GM19025 (cell line): Measurements from ENCODE around the gene MIPEP.
A peak's percentile ranks its signal among the peaks of the same experiment; 100 is the strongest.

ENCODE experiments used
- ATAC-seq: cut with Tn5 transposase; IDR thresholded peaks from one replicate; pipeline ENCODE4 v1.9.1; 2021; ENCODE audit warnings: mild to moderate bottlenecking, low read depth, moderate library complexity; ENCODE audit not compliant: unreplicated experiment

The MIPEP gene

DNA sequence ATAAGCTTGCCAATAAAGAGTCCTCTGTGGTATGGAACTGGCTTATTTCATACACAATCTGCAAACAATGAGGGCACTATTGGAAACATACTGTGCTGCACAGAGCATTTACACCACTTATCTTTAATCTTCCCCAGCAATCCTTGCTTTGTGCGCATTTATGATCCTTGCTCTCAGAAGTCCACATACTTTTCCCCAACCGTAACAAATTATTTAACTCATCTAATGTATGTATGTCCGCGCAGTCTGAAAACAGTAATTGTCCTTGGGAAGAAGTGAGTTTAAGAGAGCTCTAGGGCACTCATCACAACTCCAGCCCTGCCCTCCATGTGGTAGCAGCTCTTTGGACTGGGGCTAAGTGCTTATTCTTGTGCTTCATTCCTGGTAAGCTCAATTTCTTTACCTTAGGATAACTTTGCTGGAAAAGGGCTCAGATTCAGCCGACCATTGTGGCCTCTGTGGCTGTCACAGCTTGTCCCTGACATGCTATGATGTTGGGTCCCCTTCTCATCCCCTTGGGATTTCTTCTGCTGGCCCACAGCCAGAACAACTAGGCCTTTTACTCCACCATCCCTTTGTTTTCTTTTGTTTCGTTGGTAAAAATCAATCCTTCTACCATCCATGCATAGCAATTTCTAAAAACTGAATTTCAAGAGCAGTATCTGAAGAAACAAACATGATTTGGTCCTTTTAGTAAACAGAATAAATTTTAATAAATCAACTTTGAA, 166.3 kb downstream of the MIPEP start:
- ATAC-seq, result no peak

DNA sequence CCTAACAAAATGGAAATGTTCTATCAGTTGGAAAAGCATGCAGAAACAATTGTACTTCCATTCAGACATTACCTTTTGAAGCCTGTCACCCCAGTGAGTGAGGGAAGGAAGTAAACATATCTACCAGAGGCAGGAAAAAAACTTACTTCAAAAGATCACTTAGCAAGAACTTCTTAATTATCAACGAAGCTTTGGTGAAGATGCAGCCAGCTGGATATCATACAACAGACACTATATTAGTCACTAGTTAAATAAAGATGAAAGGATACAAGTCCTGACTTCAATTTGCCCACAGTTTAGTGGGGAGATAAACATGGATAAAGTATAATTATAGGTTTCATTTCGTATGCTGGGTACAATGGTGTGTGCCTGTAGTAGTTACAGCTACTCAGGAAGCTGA, 170.2 kb downstream of the MIPEP start:
- no peak for ATAC-seq

DNA sequence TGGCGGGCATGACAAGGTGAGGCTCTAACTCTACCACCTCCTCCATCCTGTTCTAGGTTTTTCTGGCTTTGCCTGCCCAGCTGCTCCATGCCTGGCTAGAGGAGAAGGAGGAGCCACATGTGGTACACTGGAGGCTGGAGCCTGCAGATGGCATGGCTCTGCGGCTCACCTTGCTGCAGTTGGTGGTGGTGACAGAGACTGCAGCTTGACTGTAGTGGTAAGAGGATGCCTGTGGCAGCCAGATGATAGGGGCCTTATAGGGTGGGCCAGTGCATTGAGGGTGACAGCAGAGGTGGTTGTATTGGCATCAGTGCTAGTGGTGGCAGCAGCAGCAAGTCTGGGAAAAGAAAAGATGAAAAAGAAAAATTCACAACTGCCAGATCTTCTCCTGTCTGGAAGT, 172.8 kb downstream of the MIPEP start:
- ATAC-seq, result no peak

DNA sequence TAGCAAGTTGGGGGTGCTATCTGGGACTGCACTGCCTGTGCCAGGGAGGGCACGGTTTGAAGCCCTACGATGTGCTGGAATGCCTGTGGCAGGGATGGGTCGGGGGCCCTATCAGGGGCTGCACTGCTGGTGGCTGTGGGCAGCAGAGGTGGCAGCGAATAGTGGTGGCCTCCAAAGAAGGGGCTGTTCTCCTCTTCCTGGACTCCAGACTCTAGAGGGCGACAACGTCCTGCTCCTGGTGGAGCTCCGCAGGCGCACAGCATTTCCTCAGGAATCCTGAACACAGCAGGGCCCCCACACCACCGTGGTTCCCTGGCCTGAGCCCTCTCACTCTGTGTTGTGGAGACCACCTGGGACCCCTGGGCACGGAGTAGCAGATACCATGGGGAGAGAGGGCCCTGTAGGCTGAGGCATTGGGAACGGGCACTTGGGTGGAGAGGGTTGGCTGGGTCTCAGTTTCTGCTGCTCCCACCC, 173.4 kb downstream of the MIPEP start:
- no peak for ATAC-seq

DNA sequence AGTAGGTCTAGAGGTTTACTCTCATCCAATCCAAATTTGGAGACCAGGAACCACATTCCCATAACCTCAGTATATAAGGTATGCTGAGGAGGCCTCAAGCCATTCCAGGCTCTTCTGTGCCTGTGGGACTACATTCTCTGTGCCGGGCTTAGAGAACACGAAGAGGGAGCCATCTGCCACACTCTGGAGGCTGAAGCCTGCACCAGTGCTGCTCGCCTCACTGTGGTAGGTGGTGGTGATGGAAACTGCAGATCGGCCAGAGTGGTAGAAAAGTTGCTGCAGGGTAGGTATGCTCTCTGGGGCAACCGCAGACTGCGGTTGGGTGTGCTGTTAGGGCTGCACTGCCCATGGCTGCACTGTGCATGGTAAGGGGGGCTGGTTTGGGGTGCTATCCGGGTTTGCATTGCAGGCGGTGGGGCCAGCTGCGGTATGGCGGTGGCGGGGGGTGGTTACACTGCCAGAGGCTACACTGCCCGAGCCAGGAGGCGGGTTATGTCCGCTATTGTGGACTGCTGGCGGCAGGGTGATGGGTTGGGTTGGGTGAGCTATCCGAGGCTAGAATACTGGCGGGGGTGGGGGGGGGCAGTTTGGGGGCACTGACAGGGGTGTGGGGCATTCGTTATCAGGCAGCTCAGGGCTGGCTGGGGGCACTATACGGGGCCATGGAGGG, 174.0 kb downstream of the MIPEP start:
- ATAC-seq, result no peak

DNA sequence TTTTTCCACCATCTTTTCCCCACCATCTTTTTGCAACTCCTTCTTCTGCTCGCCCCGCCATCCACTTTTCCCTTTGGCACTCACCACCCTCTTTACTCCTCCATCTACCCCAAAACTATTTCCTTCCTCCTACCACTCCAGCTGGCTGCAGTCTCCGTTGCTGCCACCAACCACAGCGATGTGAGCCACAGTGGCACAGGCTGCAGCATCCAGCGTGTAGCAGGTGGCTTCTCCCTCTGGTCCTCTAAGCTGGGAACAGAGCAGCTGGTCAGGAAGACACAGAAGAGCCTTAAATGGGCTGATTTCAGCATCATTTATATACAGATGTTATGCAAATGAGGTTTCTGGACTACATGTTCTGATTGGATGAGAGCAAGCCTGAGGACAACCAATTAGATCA, 174.5 kb downstream of the MIPEP start:
- no peak for ATAC-seq

DNA sequence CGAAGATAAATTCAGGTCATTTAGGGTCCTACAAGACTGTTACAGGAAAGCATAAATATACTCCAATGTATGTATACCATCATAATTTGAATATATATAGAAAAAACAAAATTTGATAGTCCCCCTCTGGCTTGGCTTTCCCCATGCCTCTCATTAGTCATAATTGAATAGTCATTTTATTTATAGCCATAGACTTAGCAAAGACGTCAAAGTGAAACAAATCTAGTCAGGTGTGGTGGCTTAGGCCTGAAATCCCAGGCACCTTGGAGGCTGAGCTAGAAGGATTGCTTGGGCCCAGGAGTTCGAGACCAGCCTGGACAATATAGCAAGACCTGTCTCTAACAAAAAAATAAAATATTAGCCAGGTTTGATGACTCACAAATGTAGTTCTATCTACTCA, 177.8 kb downstream of the MIPEP start:
- ATAC-seq, result no peak

DNA sequence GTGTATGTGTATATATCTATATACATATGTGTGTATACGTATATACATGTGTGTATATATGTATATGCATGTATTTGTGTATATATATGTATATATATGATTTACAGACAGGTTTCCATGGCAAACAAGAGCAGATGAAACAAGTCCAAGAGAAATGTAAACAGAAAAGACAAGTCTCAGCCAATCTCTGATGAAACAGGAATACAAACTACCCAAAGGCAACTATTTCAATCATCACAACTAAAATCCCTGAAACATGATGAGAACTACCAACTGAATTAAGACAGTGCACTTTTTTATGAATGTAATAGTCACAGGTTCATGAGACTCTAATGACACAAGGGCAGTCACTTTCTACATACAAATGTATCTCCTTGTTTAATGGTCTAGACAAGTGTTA, 178.8 kb downstream of the MIPEP start:
- ATAC-seq, result no peak

DNA sequence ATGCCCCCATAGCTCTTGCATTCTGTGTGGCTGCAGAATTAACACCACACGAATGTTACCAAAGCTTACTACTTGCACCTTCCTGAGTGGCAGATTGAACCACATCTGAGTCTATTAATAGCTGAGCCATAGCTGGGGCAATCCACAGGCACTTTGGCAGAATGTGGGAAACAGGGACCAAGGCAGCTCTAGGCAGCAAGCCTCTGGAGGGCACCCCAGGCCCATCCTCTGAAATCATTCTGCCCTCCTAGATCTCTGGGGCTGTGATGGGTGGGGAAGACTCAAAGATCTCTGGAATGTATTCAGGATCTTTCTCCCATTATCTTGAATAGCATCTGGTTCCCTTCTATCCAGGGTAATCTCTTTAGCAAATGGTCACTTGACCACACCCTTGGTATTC, 179.7 kb downstream of the MIPEP start:
- ATAC-seq, result no peak

DNA sequence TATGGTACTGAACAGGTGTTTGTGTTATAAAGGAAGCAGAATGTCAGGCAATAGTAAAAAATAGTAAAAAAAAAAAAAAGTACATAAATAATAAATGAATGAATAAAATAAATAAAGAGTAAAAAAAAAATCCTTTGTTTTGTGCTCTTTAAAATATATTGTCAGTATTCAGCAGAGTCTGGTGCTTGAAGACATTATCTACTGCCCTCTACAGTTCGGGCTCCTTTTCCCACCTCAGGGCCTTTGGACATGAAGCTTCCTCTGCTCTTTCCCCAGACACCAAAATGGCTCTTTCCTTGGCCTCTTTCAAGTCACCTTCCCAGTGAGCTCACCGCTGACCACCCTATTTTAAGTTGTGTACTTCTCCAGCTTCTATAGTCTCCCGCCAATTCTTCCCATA, 181.5 kb downstream of the MIPEP start:
- no peak for ATAC-seq

DNA sequence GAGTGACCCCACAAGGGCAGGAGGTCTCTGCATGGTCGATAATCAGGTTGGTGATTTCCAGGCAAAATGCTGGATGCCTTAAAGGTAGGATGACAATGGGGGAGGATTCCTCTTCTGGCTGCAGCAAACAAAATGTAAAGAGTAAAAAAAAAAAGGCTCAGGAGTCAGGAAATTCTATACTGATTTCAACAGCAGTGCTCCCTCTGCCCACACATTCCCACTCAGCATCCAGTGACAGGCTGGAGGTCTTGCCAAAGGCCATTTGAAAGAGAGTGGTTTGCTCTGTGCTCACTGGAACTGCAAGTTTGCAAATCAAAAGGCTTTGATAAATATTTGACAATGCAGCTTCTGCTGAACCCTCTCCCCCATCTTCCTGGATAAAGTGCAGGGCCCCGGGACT, 183.6 kb downstream of the MIPEP start:
- ATAC-seq, result no peak

DNA sequence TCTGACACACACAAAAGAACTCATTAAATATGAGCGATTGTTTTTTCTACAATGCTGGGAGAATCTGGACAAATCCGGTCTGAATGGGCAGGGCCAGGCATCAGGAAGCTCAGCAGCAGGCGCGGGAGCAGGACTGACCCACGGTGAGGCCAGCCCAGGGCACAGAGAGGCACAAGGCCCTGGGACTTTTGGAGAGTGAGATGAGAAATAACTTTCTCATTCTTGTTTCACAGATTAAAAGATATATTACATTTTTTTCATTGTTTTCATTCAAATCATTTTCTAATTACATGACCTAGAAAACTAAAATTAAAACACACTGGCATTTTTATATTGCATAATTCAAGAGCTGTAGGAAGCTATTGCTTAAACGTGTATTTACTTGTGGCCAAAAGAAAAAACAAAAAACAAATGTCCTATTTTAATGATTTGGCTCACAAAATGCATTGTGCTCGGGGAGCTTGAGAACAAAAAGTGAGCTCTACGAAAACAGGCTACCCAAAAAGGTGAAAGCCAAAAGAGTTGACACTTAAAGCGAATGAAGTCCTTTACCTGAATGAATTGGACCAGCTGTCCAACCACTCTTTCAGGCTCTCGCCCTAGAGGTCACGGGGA, 185.8 kb downstream of the MIPEP start:
- no peak for ATAC-seq

DNA sequence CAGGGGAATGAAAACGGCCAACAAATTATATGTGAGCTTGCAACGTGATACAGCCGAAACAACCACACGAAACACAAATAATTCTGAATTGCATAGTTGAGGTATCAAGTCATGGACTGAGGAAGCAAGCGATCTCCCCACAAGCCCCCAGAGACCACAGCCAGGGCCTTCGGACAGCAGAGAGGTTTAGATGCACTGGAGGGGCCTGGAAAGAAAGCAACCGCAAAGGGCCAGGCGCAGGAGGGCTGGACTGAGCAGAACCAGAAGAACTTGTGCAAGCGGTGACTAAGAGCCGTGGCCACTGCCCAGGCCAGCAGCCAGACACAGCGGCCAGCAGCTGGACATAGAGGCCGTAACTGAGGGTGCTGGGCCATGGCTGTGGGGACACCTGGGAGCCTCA, 187.6 kb downstream of the MIPEP start:
- ATAC-seq, result no peak

DNA sequence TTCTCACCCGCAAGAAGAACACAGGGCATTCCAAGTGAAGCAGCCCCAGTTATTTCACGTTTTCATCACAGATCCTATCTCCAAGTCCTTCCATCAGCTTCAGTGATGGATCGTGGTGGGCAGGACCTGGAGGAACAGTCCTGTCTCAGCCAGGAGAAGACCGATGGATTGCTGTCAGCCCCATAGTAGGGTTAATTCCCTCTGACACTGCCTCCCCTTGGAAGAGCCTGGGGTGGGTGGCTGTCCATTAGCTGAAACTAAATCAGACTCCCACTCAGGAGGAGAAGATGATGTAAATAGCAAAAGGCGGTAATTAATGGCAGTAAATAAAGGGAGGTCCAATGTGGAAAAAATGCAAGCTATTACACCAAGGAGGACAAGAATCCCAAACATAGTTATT, 188.0 kb downstream of the MIPEP start:
- ATAC-seq, result no peak

DNA sequence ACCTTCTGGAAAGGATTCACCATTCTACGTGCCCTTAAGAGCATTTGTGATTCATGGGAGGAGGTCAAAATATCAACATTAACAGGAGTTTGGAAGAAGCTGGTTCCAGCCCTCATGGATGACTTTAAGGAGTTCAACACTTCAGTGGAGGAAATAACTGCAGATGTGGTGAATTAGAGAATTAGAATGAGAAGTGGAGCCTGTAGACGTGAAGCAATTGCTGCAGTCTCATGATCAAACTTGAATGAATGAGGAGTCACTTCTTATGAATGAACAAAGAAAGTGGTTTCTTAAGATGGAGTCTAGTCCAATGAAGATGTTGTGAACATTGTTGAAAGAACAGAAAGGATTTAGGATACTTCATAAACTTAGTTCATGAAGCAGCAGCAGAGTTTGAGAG, 189.9 kb downstream of the MIPEP start:
- ATAC-seq, result no peak

DNA sequence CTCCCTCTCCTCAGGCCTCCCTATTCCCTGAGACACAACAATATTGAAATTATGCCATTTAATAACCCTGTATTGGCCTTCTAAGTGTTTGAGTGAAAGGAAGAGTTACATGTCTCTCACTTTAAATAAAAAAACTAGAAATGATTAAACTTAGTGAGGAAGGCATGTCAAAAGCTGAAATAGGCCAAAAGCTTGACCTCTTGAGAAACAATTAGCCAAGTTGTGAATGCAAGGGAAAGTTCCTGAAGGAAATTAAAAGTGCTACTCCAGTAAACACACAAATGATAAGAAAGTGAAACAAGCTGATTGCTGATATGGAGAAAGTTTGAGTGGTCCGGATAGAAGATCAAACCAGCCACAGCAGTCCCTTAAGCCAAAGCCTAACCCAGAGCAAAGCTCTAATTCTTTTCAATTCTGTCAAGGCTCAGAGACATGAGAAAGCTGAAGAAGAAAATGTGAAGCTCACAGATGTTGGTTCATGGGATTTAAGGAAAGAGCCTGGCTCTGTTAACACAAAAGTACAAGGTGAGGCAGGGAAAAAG, 191.4 kb downstream of the MIPEP start:
- ATAC-seq, result no peak

DNA sequence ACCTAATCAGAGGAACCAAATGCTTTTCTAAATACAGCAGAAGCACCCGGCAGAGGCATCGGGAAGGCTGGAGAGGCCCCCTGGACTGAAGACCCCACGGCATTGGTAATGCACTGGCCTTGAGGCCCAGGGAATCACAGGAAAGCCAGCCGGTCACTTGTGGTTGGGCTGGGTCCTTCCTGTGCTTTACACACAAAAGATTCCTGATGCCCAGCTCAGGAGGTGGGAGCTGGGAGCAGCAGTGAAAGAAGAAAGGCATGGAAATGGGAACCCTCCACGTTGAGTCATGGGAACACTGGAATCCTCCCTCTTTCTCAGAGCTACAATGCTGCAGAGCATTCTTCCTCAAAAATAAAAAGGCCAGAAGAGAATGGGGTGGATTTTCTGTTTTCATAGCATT, 192.6 kb downstream of the MIPEP start:
- ATAC-seq, result no peak

DNA sequence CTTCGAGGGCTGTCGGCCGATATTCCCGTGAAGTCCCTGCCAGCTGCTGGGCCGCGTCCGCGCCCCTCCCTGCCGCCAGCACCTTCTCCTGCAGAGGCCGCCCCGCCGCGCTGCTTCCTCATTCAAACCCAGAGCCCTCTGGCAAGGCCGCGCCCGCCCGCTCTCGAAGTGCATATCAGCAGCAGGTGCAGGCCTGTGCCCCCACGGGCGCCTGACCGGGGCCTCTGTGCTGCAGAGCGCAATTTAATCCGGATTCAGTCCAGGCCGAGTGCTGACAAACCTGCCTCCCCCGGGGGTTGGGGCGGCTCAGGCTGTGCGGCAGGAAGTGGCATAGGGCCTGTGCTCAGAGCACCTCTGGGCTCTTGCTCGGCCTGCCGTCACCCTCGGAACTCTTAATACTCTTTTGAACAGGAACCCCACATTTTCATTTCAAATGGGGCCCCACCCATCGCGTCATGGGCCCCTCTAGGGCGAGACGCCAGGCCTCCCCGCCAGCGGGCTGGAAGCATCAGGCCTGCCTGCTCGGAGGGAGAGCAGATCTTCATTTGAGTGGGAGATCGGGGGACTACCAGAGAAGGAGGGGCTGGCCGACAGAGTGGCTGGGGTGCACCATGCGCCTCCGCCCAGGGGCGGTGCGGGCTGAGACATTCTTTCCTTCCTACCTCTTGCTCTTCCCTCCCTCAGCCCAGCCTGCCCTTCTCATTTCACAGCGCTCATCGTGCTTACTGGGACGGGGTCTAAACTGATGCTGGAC, 193.3 kb downstream of the MIPEP start:
- peak; percentile 85 for ATAC-seq

DNA sequence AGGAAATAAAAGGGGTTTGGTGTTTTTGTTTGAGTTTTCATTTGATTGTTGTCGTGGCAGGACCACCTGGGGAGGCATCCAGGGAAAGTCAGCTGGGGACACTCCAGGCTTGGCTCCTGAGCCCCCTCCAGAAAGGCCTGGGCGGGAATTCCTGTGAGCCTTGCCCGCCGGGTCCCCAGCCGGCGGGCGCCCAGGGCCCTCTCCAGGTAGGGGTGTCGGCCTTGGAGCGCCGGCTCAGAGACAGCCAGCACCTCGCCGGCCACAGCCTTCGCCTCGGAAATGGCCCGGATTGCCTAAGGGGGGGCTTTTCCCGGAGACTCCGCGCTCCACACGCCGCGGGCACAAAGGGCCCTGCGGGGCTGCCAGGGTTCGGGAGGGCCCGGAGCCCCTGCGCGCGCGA, 194.0 kb downstream of the MIPEP start:
- ATAC-seq, result no peak

DNA sequence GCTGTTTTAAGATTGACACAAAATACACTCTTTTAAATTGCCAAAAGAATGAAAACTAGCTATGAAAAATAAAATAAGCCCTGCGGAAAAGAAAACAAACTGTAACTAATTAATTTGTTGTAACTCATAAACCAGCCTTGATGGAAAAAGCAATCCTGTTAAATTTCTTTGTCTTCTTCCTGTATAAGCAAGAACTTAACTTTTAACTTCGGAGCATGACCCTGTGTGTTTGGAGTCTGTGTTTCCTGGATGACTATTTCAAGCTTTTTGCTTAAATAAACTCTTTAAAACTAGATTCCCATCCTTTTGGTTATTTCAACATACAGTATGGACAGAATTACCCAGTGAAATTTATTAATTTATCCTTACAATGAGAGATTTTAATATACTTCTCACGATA, 196.4 kb downstream of the MIPEP start:
- ATAC-seq, result no peak

DNA sequence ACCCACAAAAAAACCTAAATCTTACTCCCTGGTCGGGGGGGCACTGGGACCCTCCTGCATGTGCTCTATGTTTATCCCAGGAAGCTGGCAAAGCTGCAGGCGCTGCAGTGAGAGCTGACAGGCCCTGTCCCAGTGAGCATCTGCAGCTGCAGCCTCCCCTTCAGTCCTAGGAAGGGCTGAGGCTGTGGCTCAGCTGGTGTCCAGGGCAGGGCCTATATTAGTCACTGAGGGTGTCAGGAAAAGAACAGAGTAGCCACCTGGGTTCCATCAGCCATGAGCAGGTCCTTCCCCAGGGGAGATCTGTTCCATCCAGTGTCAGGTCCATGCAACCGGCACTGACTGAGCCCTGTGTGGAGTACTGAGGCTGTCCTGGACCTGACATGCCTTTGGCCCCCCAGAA, 198.5 kb downstream of the MIPEP start:
- no peak for ATAC-seq
